GM21619 (cell line): Measurements from ENCODE around the gene APRT.

ENCODE experiments used
- ATAC-seq: cut with Tn5 transposase; IDR thresholded peaks from one replicate; pipeline ENCODE4 v1.9.1; 2021; ENCODE audit not compliant: unreplicated experiment

The APRT gene

DNA sequence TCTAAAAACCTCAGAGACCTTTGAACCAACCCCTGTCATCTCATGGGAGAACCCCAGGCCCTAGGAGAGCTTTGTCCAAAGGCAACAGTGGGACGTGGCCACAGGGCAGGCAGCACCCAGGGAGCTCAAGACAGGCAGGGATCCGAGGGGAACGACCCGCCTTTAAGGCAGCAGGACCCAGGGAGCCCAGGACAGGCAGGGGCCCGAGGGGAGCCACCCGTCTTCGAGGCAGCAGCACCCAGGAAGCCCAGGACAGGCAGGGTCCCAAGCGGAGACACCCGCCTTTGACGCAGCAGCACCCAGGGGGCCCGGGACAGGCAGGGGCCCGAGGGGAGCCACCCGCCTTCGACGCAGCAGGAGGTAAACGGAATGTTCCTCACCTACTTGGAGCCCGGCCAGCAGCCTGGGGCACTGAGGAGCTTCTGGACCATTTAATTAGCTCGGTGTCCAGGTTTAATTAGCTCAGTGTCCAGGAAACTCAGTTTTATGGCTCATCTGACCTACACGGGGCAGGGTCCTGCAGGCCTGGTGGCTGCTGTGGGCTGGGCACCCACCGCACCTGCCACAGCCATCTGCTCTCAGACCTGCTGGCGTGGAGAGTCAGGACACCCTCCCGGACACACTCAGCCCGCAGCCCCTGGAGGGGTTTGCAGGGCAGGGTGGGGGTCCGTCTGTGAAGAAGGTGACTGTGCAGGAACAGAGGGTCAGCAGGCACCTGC is 51.1 kb downstream of the APRT start:
- ATAC-seq, result no peak

DNA sequence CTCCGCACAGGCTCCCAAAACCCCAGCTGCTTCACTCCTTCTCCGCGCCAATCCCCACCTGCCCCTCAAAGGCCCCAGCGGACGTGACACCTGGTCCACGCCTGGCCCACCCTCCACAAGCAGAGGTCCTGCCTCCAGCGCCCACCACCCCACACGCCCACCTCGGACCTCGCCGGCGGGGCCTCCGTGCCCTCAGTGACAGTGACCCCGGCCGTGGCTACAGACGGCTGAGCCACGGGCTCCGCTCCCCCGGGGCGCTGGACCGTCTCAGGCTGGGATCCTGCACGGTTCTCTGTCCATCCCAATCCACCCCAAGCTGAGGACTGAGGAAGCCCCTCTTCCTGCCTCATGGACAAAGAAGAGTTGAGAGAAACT is 51.8 kb downstream of the APRT start:
- no peak for ATAC-seq
